GM12878 (cell line): ENCODE data around the gene FLT3LG. TPM values are rescaled to one million over a fixed set of nuclear protein-coding genes. Genes with fewer than 3 reads are reported as not detected.

Source experiments
- ATF7 ChIP-seq: fragments of 450-650 bp; IDR thresholded peaks from 2 replicates; pipeline ENCODE4 v1.6.1; 2016; ENCODE audit warnings: low read depth, mild to moderate bottlenecking
- EZH2 ChIP-seq: IDR thresholded peaks from 2 replicates; pipeline ENCODE4 v1.6.1; 2012; ENCODE audit warnings: low read depth, mild to moderate bottlenecking, control low read depth, inconsistent platforms, low read length, borderline replicate concordance; ENCODE audit not compliant: control insufficient read depth
- FOXM1 ChIP-seq: IDR thresholded peaks from 2 replicates; pipeline ENCODE4 v1.6.1; 2012; ENCODE audit warnings: low read depth, mild to moderate bottlenecking, inconsistent platforms, low read length, moderate library complexity
- IRF4 ChIP-seq: IDR thresholded peaks from 2 replicates; pipeline ENCODE4 v1.6.1; 2011; ENCODE audit warnings: low read depth, low read length
- KAT2A ChIP-seq: conservative IDR thresholded peaks from 2 replicates; pipeline ENCODE4 v1.6.1; 2011; ENCODE audit warnings: low read depth, low read length; ENCODE audit not compliant: control insufficient read depth
- KDM1A ChIP-seq: fragments of 200-600 bp; sonication (generic); IDR thresholded peaks from 2 replicates; pipeline ENCODE4 v1.6.1; 2016; ENCODE audit warnings: borderline replicate concordance
- POLR2A ChIP-seq: IDR thresholded peaks from 2 replicates; pipeline ENCODE4 v1.6.1; 2011; ENCODE audit warnings: low read depth, mild to moderate bottlenecking, low read length
- RAD21 ChIP-seq: IDR thresholded peaks from 2 replicates; pipeline ENCODE4 v1.6.1; 2011; ENCODE audit warnings: mild to moderate bottlenecking, low read depth, low read length, moderate library complexity; ENCODE audit not compliant: insufficient read depth
- SMAD5 ChIP-seq: IDR thresholded peaks from 2 replicates; pipeline ENCODE4 v1.6.1; 2016; ENCODE audit warnings: antibody characterized with exemption, low read depth
- STAT1 ChIP-seq: fragments of 450-650 bp; conservative IDR thresholded peaks from 2 replicates; pipeline ENCODE4 v1.6.1; 2014; ENCODE audit warnings: antibody characterized with exemption, mild to moderate bottlenecking
- STAT3 ChIP-seq: IDR thresholded peaks from 2 replicates; pipeline ENCODE4 v1.6.1; 2011; ENCODE audit warnings: low read depth, low read length, improper control_type of control experiment
- YBX1 ChIP-seq: fragments of 450-650 bp; IDR thresholded peaks from 2 replicates; pipeline ENCODE4 v1.6.1; 2016; ENCODE audit warnings: antibody characterized with exemption
- ZBED1 ChIP-seq: IDR thresholded peaks from 2 replicates; pipeline ENCODE4 v1.6.1; 2016; ENCODE audit warnings: borderline replicate concordance
- polyA plus RNA-seq, 11 experiments: library from polyadenylated mRNA; depleted of rRNA in 4 of 11; unstranded in 6 of 11; stranded (reverse) in 5 of 11; fragments of >200 nt; fragmentation: Nextera tagmentation in 4 of 11; fragmentation: Illumina TruSeq in 1 of 11; extraction: Ambion mirVana in 4 of 11; extraction: Trizol in 1 of 11; gene quantifications; 1 replicate in 1 of 11; 2 replicates in 10 of 11; pipeline versions ENCODE4 v1.2.1 to v1.2.3, GENCODE V29; 2011 to 2016; ENCODE audit warnings: inconsistent platforms in 2 of 11, missing spikeins in 2 of 11, low read depth in 1 of 11
- total RNA-seq, 4 experiments: library from RNA; depleted of rRNA in 3 of 4; stranded (reverse); fragments of >200 nt in 3 of 4; fragmentation: Illumina TruSeq in 1 of 4; extraction: Trizol in 1 of 4; gene quantifications; 2 replicates each; pipeline versions ENCODE4 v1.2.1 to v1.2.3, GENCODE V29; 2013 to 2021
- TF ChIP-seq, protein P1 (sequence below): fragments of 450-650 bp; formaldehyde crosslinking; IDR thresholded peaks from 2 replicates; pipeline ENCODE4 v1.4.0; 2022; ENCODE audit warnings: mild to moderate bottlenecking, moderate library complexity
- TF ChIP-seq, protein P2 (sequence below): fragments of 450-650 bp; conservative IDR thresholded peaks from 2 replicates; pipeline ENCODE4 v1.6.1; 2017; ENCODE audit warnings: mild to moderate bottlenecking, moderate library complexity
- TF ChIP-seq, protein P3 (sequence below): fragments of 450-650 bp; IDR thresholded peaks from 2 replicates; pipeline ENCODE4 v1.6.1; 2017; ENCODE audit warnings: borderline replicate concordance
- TF ChIP-seq, protein P4 (sequence below): fragments of 450-650 bp; IDR thresholded peaks from 2 replicates; pipeline ENCODE4 v1.6.1; 2017; ENCODE audit warnings: mild to moderate bottlenecking, moderate library complexity
- TF ChIP-seq, protein P5 (sequence below), 3 experiments: IDR thresholded peaks in 2 of 3; conservative IDR thresholded peaks in 1 of 3; 2 replicates each; pipeline ENCODE4 v1.5.1; 2011; ENCODE audit warnings: low read depth in 3 of 3, low read length in 3 of 3, mild to moderate bottlenecking in 3 of 3, control low read depth in 2 of 3, moderate library complexity in 2 of 3, inconsistent platforms in 1 of 3, mixed read lengths in 1 of 3; ENCODE audit not compliant: control insufficient read depth in 2 of 3, insufficient read depth in 1 of 3; ENCODE audit errors: extremely low read depth in 1 of 3

FLT3LG gene
- total and polyA plus RNA-seq, 10 of the 15 experiments (the other 5 are each of a cell fraction or from before 2014, with no cell fraction given) = 0.68 to 13.1 (median 4.3) TPM

DNA sequence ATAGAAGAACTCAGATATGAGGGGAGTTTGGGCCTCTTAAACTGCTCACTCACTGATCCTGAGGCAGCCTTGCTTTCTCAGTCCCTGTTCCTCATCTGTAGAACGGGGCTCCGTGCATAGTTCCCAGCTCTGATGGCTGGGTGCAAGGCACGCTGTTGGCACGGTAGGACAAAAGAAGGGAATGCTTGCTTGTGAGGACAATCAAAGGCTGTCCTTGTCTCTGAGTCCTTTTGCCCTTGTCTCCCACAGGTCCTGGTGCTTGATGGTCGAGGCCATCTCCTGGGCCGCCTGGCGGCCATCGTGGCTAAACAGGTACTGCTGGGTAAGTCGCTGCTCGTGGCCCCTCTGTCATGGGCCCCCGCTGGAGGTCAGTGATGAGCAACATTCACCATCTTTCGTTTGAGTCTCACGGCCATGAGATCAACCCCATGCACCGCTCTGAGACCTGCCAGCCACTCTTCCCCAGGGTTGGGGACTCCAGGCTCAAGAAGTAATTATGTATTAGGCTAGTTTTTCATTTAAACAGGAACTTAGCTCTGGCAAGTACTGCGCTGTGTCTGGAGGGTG lies 15.7 kb downstream of the FLT3LG start (continued):
- TF ChIP-seq, protein P1, sequence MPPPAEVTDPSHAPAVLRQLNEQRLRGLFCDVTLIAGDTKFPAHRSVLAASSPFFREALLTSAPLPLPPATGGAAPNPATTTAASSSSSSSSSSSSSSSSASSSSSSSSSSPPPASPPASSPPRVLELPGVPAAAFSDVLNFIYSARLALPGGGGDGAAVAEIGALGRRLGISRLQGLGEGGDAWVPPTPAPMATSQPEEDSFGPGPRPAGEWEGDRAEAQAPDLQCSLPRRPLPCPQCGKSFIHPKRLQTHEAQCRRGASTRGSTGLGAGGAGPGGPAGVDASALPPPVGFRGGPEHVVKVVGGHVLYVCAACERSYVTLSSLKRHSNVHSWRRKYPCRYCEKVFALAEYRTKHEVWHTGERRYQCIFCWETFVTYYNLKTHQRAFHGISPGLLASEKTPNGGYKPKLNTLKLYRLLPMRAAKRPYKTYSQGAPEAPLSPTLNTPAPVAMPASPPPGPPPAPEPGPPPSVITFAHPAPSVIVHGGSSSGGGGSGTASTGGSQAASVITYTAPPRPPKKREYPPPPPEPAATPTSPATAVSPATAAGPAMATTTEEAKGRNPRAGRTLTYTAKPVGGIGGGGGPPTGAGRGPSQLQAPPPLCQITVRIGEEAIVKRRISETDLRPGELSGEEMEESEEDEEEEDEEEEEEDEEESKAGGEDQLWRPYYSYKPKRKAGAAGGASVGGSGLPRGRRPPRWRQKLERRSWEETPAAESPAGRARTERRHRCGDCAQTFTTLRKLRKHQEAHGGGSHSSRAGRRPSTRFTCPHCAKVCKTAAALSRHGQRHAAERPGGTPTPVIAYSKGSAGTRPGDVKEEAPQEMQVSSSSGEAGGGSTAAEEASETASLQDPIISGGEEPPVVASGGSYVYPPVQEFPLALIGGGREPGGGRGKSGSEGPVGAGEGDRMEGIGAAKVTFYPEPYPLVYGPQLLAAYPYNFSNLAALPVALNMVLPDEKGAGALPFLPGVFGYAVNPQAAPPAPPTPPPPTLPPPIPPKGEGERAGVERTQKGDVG (CRISPR knock-in tag) = no peak
- TF ChIP-seq, protein P2, sequence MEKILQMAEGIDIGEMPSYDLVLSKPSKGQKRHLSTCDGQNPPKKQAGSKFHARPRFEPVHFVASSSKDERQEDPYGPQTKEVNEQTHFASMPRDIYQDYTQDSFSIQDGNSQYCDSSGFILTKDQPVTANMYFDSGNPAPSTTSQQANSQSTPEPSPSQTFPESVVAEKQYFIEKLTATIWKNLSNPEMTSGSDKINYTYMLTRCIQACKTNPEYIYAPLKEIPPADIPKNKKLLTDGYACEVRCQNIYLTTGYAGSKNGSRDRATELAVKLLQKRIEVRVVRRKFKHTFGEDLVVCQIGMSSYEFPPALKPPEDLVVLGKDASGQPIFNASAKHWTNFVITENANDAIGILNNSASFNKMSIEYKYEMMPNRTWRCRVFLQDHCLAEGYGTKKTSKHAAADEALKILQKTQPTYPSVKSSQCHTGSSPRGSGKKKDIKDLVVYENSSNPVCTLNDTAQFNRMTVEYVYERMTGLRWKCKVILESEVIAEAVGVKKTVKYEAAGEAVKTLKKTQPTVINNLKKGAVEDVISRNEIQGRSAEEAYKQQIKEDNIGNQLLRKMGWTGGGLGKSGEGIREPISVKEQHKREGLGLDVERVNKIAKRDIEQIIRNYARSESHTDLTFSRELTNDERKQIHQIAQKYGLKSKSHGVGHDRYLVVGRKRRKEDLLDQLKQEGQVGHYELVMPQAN = 0 out of 2 replicates have a peak, but pooled peaks have one; percentile 32
- TF ChIP-seq SMAD5 (peak; percentile 79), STAT3 (no peak), KDM1A (no peak), YBX1 (no peak), ZBED1 (peak; percentile 49; the same call in 1 of the 2 replicates), STAT1 (no peak), EZH2 (no peak), ATF7 (no peak), KAT2A (no peak), IRF4 (0 out of 2 replicates have a peak, but pooled peaks have one; percentile 40), FOXM1 (no peak), RAD21 (no peak), POLR2A (peak; percentile 72)
- TF ChIP-seq, protein P3, sequence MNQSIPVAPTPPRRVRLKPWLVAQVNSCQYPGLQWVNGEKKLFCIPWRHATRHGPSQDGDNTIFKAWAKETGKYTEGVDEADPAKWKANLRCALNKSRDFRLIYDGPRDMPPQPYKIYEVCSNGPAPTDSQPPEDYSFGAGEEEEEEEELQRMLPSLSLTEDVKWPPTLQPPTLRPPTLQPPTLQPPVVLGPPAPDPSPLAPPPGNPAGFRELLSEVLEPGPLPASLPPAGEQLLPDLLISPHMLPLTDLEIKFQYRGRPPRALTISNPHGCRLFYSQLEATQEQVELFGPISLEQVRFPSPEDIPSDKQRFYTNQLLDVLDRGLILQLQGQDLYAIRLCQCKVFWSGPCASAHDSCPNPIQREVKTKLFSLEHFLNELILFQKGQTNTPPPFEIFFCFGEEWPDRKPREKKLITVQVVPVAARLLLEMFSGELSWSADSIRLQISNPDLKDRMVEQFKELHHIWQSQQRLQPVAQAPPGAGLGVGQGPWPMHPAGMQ = no peak
- TF ChIP-seq, protein P4, sequence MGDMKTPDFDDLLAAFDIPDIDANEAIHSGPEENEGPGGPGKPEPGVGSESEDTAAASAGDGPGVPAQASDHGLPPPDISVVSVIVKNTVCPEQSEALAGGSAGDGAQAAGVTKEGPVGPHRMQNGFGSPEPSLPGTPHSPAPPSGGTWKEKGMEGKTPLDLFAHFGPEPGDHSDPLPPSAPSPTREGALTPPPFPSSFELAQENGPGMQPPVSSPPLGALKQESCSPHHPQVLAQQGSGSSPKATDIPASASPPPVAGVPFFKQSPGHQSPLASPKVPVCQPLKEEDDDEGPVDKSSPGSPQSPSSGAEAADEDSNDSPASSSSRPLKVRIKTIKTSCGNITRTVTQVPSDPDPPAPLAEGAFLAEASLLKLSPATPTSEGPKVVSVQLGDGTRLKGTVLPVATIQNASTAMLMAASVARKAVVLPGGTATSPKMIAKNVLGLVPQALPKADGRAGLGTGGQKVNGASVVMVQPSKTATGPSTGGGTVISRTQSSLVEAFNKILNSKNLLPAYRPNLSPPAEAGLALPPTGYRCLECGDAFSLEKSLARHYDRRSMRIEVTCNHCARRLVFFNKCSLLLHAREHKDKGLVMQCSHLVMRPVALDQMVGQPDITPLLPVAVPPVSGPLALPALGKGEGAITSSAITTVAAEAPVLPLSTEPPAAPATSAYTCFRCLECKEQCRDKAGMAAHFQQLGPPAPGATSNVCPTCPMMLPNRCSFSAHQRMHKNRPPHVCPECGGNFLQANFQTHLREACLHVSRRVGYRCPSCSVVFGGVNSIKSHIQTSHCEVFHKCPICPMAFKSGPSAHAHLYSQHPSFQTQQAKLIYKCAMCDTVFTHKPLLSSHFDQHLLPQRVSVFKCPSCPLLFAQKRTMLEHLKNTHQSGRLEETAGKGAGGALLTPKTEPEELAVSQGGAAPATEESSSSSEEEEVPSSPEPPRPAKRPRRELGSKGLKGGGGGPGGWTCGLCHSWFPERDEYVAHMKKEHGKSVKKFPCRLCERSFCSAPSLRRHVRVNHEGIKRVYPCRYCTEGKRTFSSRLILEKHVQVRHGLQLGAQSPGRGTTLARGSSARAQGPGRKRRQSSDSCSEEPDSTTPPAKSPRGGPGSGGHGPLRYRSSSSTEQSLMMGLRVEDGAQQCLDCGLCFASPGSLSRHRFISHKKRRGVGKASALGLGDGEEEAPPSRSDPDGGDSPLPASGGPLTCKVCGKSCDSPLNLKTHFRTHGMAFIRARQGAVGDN = peak; percentile 53; the same call in 1 of the 2 replicates
- TF ChIP-seq, protein P5, sequence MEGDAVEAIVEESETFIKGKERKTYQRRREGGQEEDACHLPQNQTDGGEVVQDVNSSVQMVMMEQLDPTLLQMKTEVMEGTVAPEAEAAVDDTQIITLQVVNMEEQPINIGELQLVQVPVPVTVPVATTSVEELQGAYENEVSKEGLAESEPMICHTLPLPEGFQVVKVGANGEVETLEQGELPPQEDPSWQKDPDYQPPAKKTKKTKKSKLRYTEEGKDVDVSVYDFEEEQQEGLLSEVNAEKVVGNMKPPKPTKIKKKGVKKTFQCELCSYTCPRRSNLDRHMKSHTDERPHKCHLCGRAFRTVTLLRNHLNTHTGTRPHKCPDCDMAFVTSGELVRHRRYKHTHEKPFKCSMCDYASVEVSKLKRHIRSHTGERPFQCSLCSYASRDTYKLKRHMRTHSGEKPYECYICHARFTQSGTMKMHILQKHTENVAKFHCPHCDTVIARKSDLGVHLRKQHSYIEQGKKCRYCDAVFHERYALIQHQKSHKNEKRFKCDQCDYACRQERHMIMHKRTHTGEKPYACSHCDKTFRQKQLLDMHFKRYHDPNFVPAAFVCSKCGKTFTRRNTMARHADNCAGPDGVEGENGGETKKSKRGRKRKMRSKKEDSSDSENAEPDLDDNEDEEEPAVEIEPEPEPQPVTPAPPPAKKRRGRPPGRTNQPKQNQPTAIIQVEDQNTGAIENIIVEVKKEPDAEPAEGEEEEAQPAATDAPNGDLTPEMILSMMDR (IDR thresholded peaks at IDR 0.05 in 2 of 3, conservative IDR thresholded peaks at IDR 0.05 in 1 of 3; ENCODE audit: control insufficient read depth in 2 of 3, extremely low read depth in 1 of 3, insufficient read depth in 1 of 3, low read depth in 3 of 3, low read length in 3 of 3) = peak; percentile 49 to 68 (median 66)
